Glutamatergic neuron (in vitro differentiated cells): ENCODE data around the gene TMEM271. TPM values are rescaled to one million over a fixed set of nuclear protein-coding genes. Genes with fewer than 3 reads are reported as not detected.

Experiments
- DNase-seq: peaks from one replicate; pipeline ENCODE4 v3.0.0; 2022
- H3K27ac Mint-ChIP-seq: one replicate; pipeline ENCODE4 v1.8.0; 2020; ENCODE audit warnings: mild to moderate bottlenecking, mixed read lengths, inconsistent platforms; ENCODE audit not compliant: unreplicated experiment
- H3K27me3 Mint-ChIP-seq: one replicate; pipeline ENCODE4 v1.8.0; 2020; ENCODE audit warnings: mild to moderate bottlenecking, moderate library complexity, mixed read lengths, inconsistent platforms; ENCODE audit not compliant: unreplicated experiment
- H3K36me3 Mint-ChIP-seq: one replicate; pipeline ENCODE4 v1.8.0; 2020; ENCODE audit warnings: mild to moderate bottlenecking, mixed read lengths, inconsistent platforms; ENCODE audit not compliant: unreplicated experiment
- H3K4me1 Mint-ChIP-seq: one replicate; pipeline ENCODE4 v1.8.0; 2020; ENCODE audit warnings: mild to moderate bottlenecking, low read depth, mixed read lengths, inconsistent platforms; ENCODE audit not compliant: unreplicated experiment
- H3K4me3 Mint-ChIP-seq: one replicate; pipeline ENCODE4 v1.8.0; 2020; ENCODE audit warnings: mild to moderate bottlenecking, mixed read lengths, inconsistent platforms; ENCODE audit not compliant: unreplicated experiment
- H3K9me3 Mint-ChIP-seq: one replicate; pipeline ENCODE4 v1.8.0; 2020; ENCODE audit warnings: mild to moderate bottlenecking, moderate library complexity, mixed read lengths, inconsistent platforms; ENCODE audit not compliant: unreplicated experiment
- total RNA-seq: library from RNA; stranded (reverse); fragmentation: NEBNext Ultra II Directional; extraction: Animal tissue kit (Norgen Biotek cat#: 25700); gene quantifications from one replicate; pipeline ENCODE4 v1.2.1, GENCODE V29; 2021; ENCODE audit not compliant: unreplicated experiment
- TF ChIP-seq, protein P1 (sequence below): fragments of 200-600 bp; sonication (generic); IDR thresholded peaks from one replicate; pipeline ENCODE4 v1.5.0; 2021; ENCODE audit not compliant: partially characterized antibody, unreplicated experiment

Gene TMEM271
- total RNA-seq, 1 donor from 2014 or later, result 22.7 TPM

GRCh38 chr4:531721-532565 is 44.2 kb downstream of the TMEM271 start:
- no peak overlapping the region for H3K27ac Mint-ChIP-seq
- peaks cover 12% of the 10 kb centered on the region for H3K9me3 Mint-ChIP-seq
- TF ChIP-seq, protein P1, sequence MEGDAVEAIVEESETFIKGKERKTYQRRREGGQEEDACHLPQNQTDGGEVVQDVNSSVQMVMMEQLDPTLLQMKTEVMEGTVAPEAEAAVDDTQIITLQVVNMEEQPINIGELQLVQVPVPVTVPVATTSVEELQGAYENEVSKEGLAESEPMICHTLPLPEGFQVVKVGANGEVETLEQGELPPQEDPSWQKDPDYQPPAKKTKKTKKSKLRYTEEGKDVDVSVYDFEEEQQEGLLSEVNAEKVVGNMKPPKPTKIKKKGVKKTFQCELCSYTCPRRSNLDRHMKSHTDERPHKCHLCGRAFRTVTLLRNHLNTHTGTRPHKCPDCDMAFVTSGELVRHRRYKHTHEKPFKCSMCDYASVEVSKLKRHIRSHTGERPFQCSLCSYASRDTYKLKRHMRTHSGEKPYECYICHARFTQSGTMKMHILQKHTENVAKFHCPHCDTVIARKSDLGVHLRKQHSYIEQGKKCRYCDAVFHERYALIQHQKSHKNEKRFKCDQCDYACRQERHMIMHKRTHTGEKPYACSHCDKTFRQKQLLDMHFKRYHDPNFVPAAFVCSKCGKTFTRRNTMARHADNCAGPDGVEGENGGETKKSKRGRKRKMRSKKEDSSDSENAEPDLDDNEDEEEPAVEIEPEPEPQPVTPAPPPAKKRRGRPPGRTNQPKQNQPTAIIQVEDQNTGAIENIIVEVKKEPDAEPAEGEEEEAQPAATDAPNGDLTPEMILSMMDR, result no peak
- H3K27me3 Mint-ChIP-seq, result peaks cover 18% of the 10 kb centered on the region
- no peak for DNase-seq
- no peak overlapping the region for H3K4me3 Mint-ChIP-seq
- H3K4me1 Mint-ChIP-seq, result peaks cover 26% of the 10 kb centered on the region
- peaks cover 7% of the 10 kb centered on the region for H3K36me3 Mint-ChIP-seq

GRCh38 chr4:531076-531475 is 45.0 kb downstream of the TMEM271 start:
- TF ChIP-seq, protein P1, result no peak
- Mint-ChIP-seq H3K27me3 (peaks cover 16% of the 10 kb centered on the region), H3K36me3 (peaks cover 7% of the 10 kb centered on the region), H3K4me3 (no peak overlapping the region), H3K27ac (no peak overlapping the region), H3K9me3 (peaks cover 12% of the 10 kb centered on the region), H3K4me1 (peaks cover 26% of the 10 kb centered on the region)
- DNase-seq, result no peak

GRCh38 chr4:530017-530781 is 45.9 kb downstream of the TMEM271 start:
- TF ChIP-seq, protein P1, result no peak
- DNase-seq, result no peak
- peaks cover 26% of the 10 kb centered on the region for H3K4me1 Mint-ChIP-seq
- H3K27ac Mint-ChIP-seq, result no peak overlapping the region
- H3K36me3 Mint-ChIP-seq, result peaks cover 10% of the 10 kb centered on the region
- H3K27me3 Mint-ChIP-seq, result peaks cover 16% of the 10 kb centered on the region
- H3K4me3 Mint-ChIP-seq, result no peak overlapping the region
- peaks cover 12% of the 10 kb centered on the region for H3K9me3 Mint-ChIP-seq

DNA sequence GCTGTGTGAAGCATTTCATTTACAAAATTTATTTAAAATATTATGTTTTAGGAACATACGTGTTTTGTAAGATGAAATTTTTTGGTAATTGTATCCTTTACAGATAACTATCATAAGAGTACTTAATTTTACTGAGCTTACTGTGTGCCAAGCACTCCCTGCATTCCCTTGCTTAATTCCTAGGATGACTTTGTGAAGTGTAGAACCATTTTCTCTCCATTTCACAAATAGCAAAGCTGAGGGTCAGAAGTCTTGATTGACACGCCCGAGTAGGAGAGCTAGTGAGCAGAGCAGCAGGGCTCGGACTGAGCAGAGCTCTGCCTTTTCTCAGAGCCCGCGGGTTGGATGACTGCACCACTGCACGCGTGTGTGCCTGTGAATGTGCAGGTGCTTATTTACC is 46.5 kb downstream of the TMEM271 start:
- Mint-ChIP-seq H3K4me3 (no peak overlapping the region), H3K36me3 (peaks cover 12% of the 10 kb centered on the region)
- TF ChIP-seq, protein P1, result no peak

More for the DNA sequence above, 46.5 kb downstream of the TMEM271 start:
- peaks cover 25% of the 10 kb centered on the region for H3K4me1 Mint-ChIP-seq
- H3K27ac Mint-ChIP-seq, result no peak overlapping the region
- peaks cover 12% of the 10 kb centered on the region for H3K9me3 Mint-ChIP-seq
- peaks cover 16% of the 10 kb centered on the region for H3K27me3 Mint-ChIP-seq
- DNase-seq, result no peak
